ENCODE measurements around the gene KIF1B. TPM values are rescaled to one million over a fixed set of nuclear protein-coding genes. Genes with fewer than 3 reads are reported as not detected.
"Not testable (repeated sequence)": the region's sequence is repeated elsewhere in the genome, so short reads cannot be mapped to it uniquely, and the experiment has no call there.

The KIF1B gene
- total RNA-seq, 4 donors from 2014 or later: 63.1 to 83.8 (median 71.2) TPM

DNA sequence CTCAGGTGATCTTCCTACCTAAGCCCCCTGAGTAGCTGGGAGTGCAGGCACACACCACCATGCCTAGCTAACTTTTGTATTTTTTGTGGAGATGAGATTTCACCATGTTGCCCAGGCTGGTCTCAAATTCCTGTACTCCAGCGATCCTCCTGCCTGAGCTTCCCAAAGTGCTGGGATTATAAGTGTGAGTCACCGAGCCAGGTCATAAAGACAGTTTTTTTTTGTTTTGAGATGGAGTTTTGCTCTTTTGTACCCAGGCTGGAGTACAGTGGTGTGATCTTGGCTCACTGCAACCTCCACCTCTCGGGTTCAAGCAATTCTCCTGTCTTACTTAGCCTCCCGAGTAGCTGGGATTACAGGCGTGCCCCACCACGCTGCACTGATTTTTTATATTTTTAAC is 42.1 kb downstream of the KIF1B start:
- no peak for ATAC-seq
- Histone ChIP-seq H3K9me3 (no peaks in the 10 kb centered on the region), H3K27me3 (no peaks in the 10 kb centered on the region), H3K36me3 (peaks cover 0 to 14% of the 10 kb centered on the region in 2 donors), H3K4me3 (no peak overlapping the region), H3K27ac (peak overlapping the region in 3 of 4 donors; percentile 52 to 74 (median 70)), H3K4me1 (peaks cover 6 to 73% (median 14%) of the 10 kb centered on the region in 3 donors)
- 40 to 84% methylated on average over 1 to 6 of the region's 6 CpGs for WGBS, 2 donors (ENCODE audit: low coverage in 1 of 2)
- no peak for TF ChIP-seq POLR2AphosphoS5 (IDR thresholded peaks at IDR 0.05)
- TF ChIP-seq, protein P1, sequence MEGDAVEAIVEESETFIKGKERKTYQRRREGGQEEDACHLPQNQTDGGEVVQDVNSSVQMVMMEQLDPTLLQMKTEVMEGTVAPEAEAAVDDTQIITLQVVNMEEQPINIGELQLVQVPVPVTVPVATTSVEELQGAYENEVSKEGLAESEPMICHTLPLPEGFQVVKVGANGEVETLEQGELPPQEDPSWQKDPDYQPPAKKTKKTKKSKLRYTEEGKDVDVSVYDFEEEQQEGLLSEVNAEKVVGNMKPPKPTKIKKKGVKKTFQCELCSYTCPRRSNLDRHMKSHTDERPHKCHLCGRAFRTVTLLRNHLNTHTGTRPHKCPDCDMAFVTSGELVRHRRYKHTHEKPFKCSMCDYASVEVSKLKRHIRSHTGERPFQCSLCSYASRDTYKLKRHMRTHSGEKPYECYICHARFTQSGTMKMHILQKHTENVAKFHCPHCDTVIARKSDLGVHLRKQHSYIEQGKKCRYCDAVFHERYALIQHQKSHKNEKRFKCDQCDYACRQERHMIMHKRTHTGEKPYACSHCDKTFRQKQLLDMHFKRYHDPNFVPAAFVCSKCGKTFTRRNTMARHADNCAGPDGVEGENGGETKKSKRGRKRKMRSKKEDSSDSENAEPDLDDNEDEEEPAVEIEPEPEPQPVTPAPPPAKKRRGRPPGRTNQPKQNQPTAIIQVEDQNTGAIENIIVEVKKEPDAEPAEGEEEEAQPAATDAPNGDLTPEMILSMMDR (IDR thresholded peaks at IDR 0.05): no peak
- TF ChIP-seq EP300 (IDR thresholded peaks at IDR 0.05): no peak
- TF ChIP-seq POLR2A (IDR thresholded peaks at IDR 0.05): no peak

DNA sequence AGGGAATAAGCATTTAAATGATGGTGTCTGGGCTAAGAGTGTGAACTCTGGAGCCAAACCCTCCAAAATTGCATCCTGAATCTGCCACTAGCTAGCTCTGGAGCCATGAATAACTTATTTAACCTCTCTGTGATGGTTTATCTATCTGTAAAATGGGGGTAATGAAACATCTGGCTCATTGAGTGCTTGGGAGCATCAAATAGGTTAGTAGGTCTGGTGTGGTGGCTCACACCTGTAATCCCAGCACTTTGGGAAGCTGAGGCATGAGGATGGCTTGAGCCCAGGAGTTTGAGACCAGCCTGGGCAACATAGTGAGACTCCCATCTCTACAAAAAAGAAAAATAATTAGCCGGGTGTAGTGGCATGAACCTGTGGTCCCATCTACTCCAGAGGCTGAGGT is 42.8 kb downstream of the KIF1B start:
- H3K27ac ChIP-seq: peak overlapping the region in 3 of 4 donors; percentile 52 to 74 (median 70)
- no peak for TF ChIP-seq EP300 (IDR thresholded peaks at IDR 0.05)
- TF ChIP-seq, protein P1 (IDR thresholded peaks at IDR 0.05): no peak
- no peak for TF ChIP-seq POLR2A (IDR thresholded peaks at IDR 0.05)
- no peak for TF ChIP-seq POLR2AphosphoS5 (IDR thresholded peaks at IDR 0.05)
- H3K36me3 ChIP-seq: peaks cover 0 to 16% of the 10 kb centered on the region in 2 donors
- 83 to 86% methylated on average over 1 of the region's 1 CpG for WGBS, 2 donors (ENCODE audit: low coverage in 1 of 2)
- H3K4me3 ChIP-seq: no peak overlapping the region
- H3K9me3 ChIP-seq: no peaks in the 10 kb centered on the region
- H3K27me3 ChIP-seq: no peaks in the 10 kb centered on the region
- peaks cover 6 to 80% (median 17%) of the 10 kb centered on the region in 3 donors for H3K4me1 ChIP-seq
- no peak for ATAC-seq

DNA sequence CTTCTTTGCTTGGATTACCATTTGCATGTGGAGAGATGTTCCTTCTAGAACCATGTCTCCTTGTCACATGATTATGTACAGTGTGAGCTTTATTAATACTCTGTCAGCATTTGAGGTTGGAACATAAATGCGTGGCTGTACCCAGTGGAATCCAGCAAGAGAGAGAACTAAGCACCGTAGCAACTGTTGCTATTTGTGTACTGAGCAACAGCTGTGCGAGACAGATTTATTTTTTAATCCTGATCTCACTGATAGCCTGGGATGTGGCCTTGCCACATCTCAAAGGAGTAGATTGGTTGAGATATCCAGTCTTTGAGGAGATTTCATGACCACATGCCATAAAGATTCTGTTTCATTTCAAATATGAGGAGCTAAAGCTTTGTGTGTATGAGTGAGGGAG is 43.4 kb downstream of the KIF1B start:
- Histone ChIP-seq H3K4me3 (no peak overlapping the region), H3K36me3 (peaks cover 0 to 22% of the 10 kb centered on the region in 2 donors), H3K4me1 (peaks cover 6 to 83% (median 17%) of the 10 kb centered on the region in 3 donors), H3K27me3 (no peaks in the 10 kb centered on the region), H3K9me3 (no peaks in the 10 kb centered on the region), H3K27ac (peak overlapping the region in 3 of 4 donors; percentile 52 to 74 (median 70))
- WGBS, 2 donors (ENCODE audit: low coverage in 1 of 2): 0 to 3% methylated on average over 3 of the region's 3 CpGs
- ATAC-seq: peak; percentile 90
- TF ChIP-seq POLR2AphosphoS5 (IDR thresholded peaks at IDR 0.05) (peak; percentile 14), POLR2A (IDR thresholded peaks at IDR 0.05) (no peak), EP300 (IDR thresholded peaks at IDR 0.05) (no peak)
- TF ChIP-seq, protein P1 (IDR thresholded peaks at IDR 0.05): no peak

DNA sequence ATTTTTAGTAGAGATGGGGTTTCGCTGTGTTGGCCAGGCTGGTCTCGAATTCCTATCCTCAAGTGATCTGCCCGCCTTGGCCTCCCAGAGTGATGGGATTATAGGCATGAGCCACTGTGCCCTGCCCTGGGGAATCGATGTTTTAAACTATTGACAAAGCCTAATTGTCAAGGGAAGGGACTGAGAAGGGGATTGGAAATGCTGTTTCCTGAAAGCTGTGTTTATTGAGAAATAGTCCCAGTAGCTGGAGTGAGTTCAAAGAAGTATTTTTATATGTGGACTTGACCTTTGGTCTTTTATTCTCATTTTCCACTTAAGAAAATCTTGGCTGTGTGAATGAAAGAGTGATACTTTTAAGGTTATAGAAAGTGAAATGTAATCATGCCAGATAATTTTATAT is 47.5 kb downstream of the KIF1B start:
- no peak for ATAC-seq
- WGBS, 2 donors (ENCODE audit: low coverage in 1 of 2): 32% methylated on average over 2 of the region's 4 CpGs; no CpG with 5 or more reads in 1 of the 2 donors
- H3K27ac ChIP-seq: peak overlapping the region in 2 of 4 donors; percentile 27 to 37
- TF ChIP-seq POLR2AphosphoS5 (IDR thresholded peaks at IDR 0.05) (peak; percentile 36), POLR2A (IDR thresholded peaks at IDR 0.05) (no peak)
- H3K9me3 ChIP-seq: no peaks in the 10 kb centered on the region
- H3K4me3 ChIP-seq: no peak overlapping the region
- no peaks in the 10 kb centered on the region for H3K27me3 ChIP-seq
- H3K4me1 ChIP-seq: peaks cover 6 to 53% (median 9%) of the 10 kb centered on the region in 3 donors
- H3K36me3 ChIP-seq: peaks cover 0 to 59% of the 10 kb centered on the region in 2 donors

DNA sequence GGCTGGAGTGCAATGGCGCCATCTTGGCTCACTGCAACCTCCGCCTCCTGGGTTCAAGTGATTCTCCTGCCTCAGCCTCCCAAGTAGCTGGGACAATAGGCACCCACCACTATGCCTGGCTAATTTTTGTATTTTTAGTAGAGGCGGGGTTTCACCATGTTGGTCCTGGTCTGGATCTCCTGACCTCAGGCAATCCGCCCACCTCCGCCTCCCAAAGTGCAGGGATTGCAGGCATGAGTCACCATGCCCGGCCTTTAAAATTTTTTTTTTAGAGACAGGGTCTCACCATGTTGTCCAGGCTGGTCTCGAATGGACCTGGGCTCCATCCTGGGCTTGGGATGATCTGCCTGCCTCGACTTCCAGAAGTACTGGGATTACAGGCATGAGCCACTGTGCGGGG is 49.2 kb downstream of the KIF1B start:
- WGBS, 2 donors (ENCODE audit: low coverage in 1 of 2): 95 to 100% methylated on average over 6 of the region's 9 CpGs
- H3K4me1 ChIP-seq: peaks cover 0 to 36% (median 2%) of the 10 kb centered on the region in 3 donors
- H3K27ac ChIP-seq, H3K4me3 ChIP-seq, H3K9me3 ChIP-seq, ATAC-seq, H3K27me3 ChIP-seq: not testable (repeated sequence)
- H3K36me3 ChIP-seq: peaks cover 0 to 76% of the 10 kb centered on the region in 2 donors

DNA sequence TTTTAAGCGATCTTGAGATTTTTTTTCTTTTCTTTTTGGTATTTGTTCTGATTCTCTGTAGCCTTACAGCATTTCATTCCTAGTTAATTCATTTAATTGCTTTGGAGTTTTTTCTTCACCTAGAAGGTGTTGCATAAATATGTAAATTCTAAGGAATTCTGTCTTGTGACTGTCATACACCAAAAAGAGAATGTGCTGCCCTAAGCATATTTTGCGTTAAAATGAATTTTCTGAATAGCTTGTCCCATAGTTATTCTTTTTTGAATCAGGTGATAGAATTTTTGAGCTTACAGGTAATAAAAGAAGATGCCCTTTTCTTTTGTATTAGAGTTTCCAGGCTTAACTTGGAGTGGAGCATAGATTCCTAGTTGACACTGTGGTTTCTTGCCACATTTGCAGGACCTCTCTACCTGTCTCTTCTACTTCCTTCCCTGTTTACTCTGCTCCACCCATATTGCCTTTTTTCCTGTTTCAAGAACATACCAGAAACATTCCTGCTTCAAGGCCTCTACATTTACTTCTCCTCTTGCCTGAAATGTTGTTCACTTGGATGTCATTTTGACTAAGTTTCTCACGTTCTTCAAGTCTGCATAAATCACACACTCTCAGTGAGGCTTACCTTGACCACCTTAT is 53.2 kb downstream of the KIF1B start:
- TF ChIP-seq POLR2AphosphoS5 (IDR thresholded peaks at IDR 0.05): no peak
- TF ChIP-seq, protein P1 (IDR thresholded peaks at IDR 0.05): no peak
- no peak for TF ChIP-seq EP300 (IDR thresholded peaks at IDR 0.05)
- no peak for TF ChIP-seq POLR2A (IDR thresholded peaks at IDR 0.05)
- Histone ChIP-seq H3K9me3 (no peaks in the 10 kb centered on the region), H3K4me3 (no peak overlapping the region), H3K27me3 (no peaks in the 10 kb centered on the region), H3K4me1 (peaks cover 0 to 21% (median 0%) of the 10 kb centered on the region in 3 donors), H3K27ac (no peak overlapping the region), H3K36me3 (peaks cover 0 to 82% of the 10 kb centered on the region in 2 donors)
- no peak for ATAC-seq
- 77 to 81% methylated on average over 3 of the region's 3 CpGs for WGBS, 2 donors (ENCODE audit: low coverage in 1 of 2)

Data from gastroesophageal sphincter (tissue), 4 donors.